ENCODE data around the gene NRXN3.

- TF ChIP-seq CTCF (IDR thresholded peaks at IDR 0.05) (no peak), POLR2A (IDR thresholded peaks at IDR 0.05) (no peak)
Measured at GRCh38 chr14:78674820-78675219, 504.6 kb downstream of the NRXN3 start.

Measured in heart left ventricle (tissue), 13 donors.